GM12874 (cell line): ENCODE data around the gene SPANXD.

ENCODE experiments used
- TF ChIP-seq, protein P1 (sequence below): IDR thresholded peaks from 2 replicates; pipeline ENCODE4 v1.5.1; 2011; ENCODE audit warnings: low read depth, mild to moderate bottlenecking, control low read depth, low read length, moderate library complexity; ENCODE audit not compliant: insufficient read depth

Gene SPANXD

DNA sequence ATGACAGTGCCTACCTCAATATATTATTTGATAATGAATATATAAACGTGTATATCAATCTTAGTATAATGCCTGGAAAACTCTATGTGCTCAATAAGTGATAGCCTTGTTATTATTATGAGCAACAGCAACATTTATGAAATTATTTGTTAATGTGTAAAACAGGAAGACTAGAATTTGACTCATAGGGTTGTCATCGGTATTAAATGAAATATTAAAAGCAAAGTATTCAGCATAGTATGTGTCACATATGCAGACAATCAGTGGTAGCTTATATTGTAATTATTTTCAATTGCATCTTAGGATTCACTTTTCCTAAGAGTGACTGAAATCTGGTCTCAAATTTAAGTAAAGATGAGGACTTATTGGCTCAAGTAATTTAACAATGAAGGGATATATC is 24.6 kb downstream of the SPANXD start:
- TF ChIP-seq, protein P1, sequence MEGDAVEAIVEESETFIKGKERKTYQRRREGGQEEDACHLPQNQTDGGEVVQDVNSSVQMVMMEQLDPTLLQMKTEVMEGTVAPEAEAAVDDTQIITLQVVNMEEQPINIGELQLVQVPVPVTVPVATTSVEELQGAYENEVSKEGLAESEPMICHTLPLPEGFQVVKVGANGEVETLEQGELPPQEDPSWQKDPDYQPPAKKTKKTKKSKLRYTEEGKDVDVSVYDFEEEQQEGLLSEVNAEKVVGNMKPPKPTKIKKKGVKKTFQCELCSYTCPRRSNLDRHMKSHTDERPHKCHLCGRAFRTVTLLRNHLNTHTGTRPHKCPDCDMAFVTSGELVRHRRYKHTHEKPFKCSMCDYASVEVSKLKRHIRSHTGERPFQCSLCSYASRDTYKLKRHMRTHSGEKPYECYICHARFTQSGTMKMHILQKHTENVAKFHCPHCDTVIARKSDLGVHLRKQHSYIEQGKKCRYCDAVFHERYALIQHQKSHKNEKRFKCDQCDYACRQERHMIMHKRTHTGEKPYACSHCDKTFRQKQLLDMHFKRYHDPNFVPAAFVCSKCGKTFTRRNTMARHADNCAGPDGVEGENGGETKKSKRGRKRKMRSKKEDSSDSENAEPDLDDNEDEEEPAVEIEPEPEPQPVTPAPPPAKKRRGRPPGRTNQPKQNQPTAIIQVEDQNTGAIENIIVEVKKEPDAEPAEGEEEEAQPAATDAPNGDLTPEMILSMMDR, result no peak

DNA sequence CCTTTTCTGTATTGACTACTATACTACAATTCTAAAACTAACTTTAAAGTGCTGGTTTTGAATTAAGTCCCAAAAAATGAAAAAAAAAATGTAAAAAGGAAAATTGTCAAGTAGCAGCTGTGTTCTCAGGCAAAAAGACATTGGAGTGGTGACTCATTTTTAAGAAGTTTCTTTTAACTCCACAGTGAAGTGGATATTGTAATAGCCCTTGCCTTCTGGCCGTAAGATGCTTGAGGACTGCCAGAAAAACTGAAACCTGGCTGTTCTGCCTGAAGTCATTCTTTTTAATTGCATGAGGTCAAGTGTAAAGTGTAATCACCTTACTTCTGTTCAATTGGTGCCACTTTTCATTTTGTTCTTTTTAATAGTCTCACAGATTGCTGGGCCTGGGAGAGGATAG is 28.9 kb downstream of the SPANXD start:
- TF ChIP-seq, protein P1, result no peak

DNA sequence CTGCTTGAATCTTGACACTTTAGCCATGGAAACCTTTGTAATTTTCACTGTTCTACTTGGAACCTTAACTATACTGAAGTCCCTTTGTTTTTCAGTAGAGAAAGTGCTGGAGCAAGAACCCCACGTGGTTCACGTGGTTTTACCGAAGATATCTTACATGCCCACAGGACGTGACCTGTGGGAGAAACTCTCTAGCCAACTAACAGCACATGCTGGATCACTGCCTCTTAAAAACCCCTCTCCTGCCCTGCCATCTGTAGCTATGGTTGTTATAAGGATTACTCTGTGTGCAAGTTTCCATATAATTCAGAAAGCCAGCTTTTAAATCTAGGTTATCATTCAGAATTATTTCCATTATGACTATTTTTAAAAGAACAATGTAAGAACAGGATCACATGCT is 30.2 kb downstream of the SPANXD start:
- TF ChIP-seq, protein P1, result no peak

DNA sequence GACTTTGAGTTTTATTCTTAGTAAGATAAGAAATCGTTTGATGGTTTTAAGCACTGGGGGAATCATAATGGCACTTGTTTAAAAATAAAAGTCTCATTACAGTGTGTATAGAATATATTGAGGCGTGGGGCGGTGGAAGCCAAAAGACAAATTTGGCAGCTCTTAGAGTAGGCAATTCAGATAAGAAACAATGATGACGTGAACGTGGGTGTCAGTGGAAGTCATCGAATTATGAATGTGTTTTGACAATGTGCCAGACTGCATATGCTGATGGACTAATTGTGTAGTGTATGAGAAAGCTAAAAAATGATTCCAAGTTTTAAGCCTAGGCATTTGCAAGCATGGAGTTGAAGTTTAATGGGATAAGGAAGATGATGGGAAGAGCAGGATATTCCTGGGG is 35.8 kb downstream of the SPANXD start:
- TF ChIP-seq, protein P1, result no peak

DNA sequence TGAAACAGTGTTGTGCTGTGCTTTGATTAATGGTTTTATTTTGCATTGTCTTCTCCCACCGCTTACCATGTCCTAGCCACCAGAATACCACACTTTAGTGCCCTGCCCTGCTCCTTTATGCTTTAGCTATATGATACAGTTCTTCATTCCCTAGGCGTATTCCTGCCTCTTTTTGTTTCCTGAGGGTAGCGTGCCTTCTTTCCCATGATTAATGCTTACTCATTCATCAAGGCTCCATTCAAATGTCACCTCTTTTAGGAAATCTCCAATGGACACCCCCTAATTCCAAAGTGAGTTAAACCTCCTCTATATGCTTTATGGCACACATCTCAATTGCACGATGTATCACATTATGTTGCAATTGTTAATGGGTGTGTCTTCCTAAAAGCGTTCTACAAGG is 46.3 kb downstream of the SPANXD start:
- TF ChIP-seq, protein P1, result no peak
